WTC11 (cell line): Measurements from ENCODE around the gene BICC1. TPM values are rescaled to one million over a fixed set of nuclear protein-coding genes. Genes with fewer than 3 reads are reported as not detected.

ENCODE experiments used
- ATAC-seq: fragments of 200-7000 bp; cut with Tn5 transposase; 2 replicates; pipeline ENCODE4 v1.10.0; 2021; ENCODE audit warnings: mild to moderate bottlenecking, moderate library complexity
- CTCF ChIA-PET: fragments of 300-600 bp; sonication (Branson Sonifier 250); formaldehyde crosslinking; loops from one replicate; lab custom pipeline; 2021; ENCODE audit warnings: antibody characterized with exemption; lab: Charles Lee
- POLR2A ChIA-PET: fragments of 350-600 bp; sonication (Branson Sonifier 250); formaldehyde crosslinking; loops from one replicate; lab custom pipeline; 2021; ENCODE audit warnings: antibody characterized with exemption; lab: Charles Lee
- DNase-seq: peaks from one replicate; pipeline ENCODE4 v3.0.0; 2021; ENCODE audit warnings: low spot score
- H3K27ac Mint-ChIP-seq: 2 replicates; pipeline ENCODE4 v1.8.0; 2021; ENCODE audit warnings: mixed read lengths
- H3K27me3 Mint-ChIP-seq: 2 replicates; pipeline ENCODE4 v1.8.0; 2021; ENCODE audit warnings: low read depth, mild to moderate bottlenecking, moderate library complexity, mixed read lengths
- H3K36me3 Mint-ChIP-seq: 2 replicates; pipeline ENCODE4 v1.8.0; 2021; ENCODE audit warnings: mixed read lengths
- H3K4me1 Mint-ChIP-seq: 2 replicates; pipeline ENCODE4 v1.8.0; 2022; ENCODE audit warnings: mixed read lengths
- H3K4me3 Mint-ChIP-seq: 2 replicates; pipeline ENCODE4 v1.8.0; 2021; ENCODE audit warnings: mild to moderate bottlenecking, moderate library complexity, mixed read lengths
- H3K9me3 Mint-ChIP-seq: 2 replicates; pipeline ENCODE4 v1.8.0; 2021; ENCODE audit warnings: mixed read lengths
- AR ChIP-seq: fragments of 250-450 bp; sonication (Bioruptor Pico); IDR thresholded peaks from 2 replicates; pipeline ENCODE4 v1.9.0; 2021; ENCODE audit warnings: mild to moderate bottlenecking
- ATF1 ChIP-seq: sonication (generic); formaldehyde crosslinking; IDR thresholded peaks from 2 replicates; pipeline ENCODE4 v1.8.1; 2023; ENCODE audit warnings: mild to moderate bottlenecking, moderate library complexity, missing genetic modification reagents
- CTCF ChIP-seq: fragments of 200-600 bp; IDR thresholded peaks from 2 replicates; pipeline ENCODE4 v1.8.0; 2022; ENCODE audit warnings: antibody characterized with exemption
- FOXK1 ChIP-seq: sonication (generic); formaldehyde crosslinking; IDR thresholded peaks from 2 replicates; pipeline ENCODE4 v1.8.0; 2022; ENCODE audit warnings: mild to moderate bottlenecking, moderate library complexity, missing genetic modification reagents
- HMGXB4 ChIP-seq: sonication (generic); formaldehyde crosslinking; IDR thresholded peaks from 2 replicates; pipeline ENCODE4 v1.8.1; 2023; ENCODE audit warnings: mild to moderate bottlenecking, moderate library complexity, missing genetic modification reagents
- JUN ChIP-seq: sonication (generic); formaldehyde crosslinking; IDR thresholded peaks from 2 replicates; pipeline ENCODE4 v1.8.0; 2023; ENCODE audit warnings: mild to moderate bottlenecking, missing genetic modification reagents
- MXD4 ChIP-seq: fragments of 250-450 bp; sonication (Bioruptor Pico); IDR thresholded peaks from 2 replicates; pipeline ENCODE4 v1.8.0; 2021; ENCODE audit warnings: mild to moderate bottlenecking, moderate library complexity, borderline replicate concordance
- NFATC4 ChIP-seq: fragments of 250-450 bp; sonication (Bioruptor Pico); IDR thresholded peaks from 2 replicates; pipeline ENCODE4 v1.9.0; 2021; ENCODE audit warnings: mild to moderate bottlenecking
- RELA ChIP-seq: sonication (generic); formaldehyde crosslinking; IDR thresholded peaks from 2 replicates; pipeline ENCODE4 v1.8.1; 2022; ENCODE audit warnings: missing genetic modification reagents, mild to moderate bottlenecking, borderline replicate concordance
- STAT6 ChIP-seq: sonication (generic); formaldehyde crosslinking; conservative IDR thresholded peaks from 2 replicates; pipeline ENCODE4 v1.8.1; 2023; ENCODE audit warnings: mild to moderate bottlenecking, low read depth, missing genetic modification reagents, moderate library complexity
- ZNF121 ChIP-seq: sonication (generic); formaldehyde crosslinking; IDR thresholded peaks from 2 replicates; pipeline ENCODE4 v1.8.0; 2023; ENCODE audit warnings: missing genetic modification reagents
- ZNF263 ChIP-seq: sonication (generic); formaldehyde crosslinking; IDR thresholded peaks from 2 replicates; pipeline ENCODE4 v1.8.1; 2022; ENCODE audit warnings: low read depth, mild to moderate bottlenecking, moderate library complexity, missing genetic modification reagents
- ZNF281 ChIP-seq: sonication (generic); formaldehyde crosslinking; IDR thresholded peaks from 2 replicates; pipeline ENCODE4 v1.8.0; 2023; ENCODE audit warnings: mild to moderate bottlenecking, missing genetic modification reagents
- ZNF423 ChIP-seq: fragments of 250-450 bp; sonication (Bioruptor Pico); IDR thresholded peaks from 2 replicates; pipeline ENCODE4 v2.1.2; 2022; ENCODE audit warnings: mild to moderate bottlenecking, moderate library complexity
- total RNA-seq: library from RNA; stranded (reverse); gene quantifications from 3 replicates; pipeline ENCODE4 v1.2.3, GENCODE V29; 2021

The BICC1 gene
- total RNA-seq, 1 experiment from 2014 or later, result 0.61 TPM

DNA sequence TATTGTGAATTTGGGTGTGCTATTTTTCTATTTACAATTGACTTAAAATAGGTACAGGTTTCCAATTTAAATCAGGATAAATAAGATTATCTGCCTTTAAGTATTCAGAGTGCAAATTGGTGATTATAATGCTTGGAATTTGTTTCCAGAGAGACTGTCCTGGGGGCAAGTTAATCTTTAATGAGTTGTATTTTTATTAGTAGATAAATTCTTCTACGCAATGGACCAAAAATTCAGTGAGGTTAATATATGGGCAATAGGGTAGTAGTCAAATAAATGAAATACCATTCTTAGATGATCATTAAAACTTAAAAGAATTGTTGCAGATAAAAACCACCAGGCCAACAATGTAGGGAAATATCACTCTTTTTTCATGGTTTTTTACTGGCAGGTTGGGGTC, 3.4 kb downstream of the BICC1 start:
- no peak overlapping the region for H3K27ac Mint-ChIP-seq
- POLR2A ChIA-PET, result no interaction called here
- H3K4me1 Mint-ChIP-seq, result peaks cover 11% of the 10 kb centered on the region
- no peaks in the 10 kb centered on the region for H3K9me3 Mint-ChIP-seq
- CTCF ChIA-PET, result no interaction called here
- no peaks in the 10 kb centered on the region for H3K36me3 Mint-ChIP-seq
- no peak for TF ChIP-seq NFATC4
- TF ChIP-seq, all 79 proteins: peak for 0
- H3K27me3 Mint-ChIP-seq, result peaks cover 23% of the 10 kb centered on the region
- ATAC-seq (no peak), DNase-seq (no peak)
- H3K4me3 Mint-ChIP-seq, result no peak overlapping the region

GRCh38 chr10:58516671-58517070, 4.0 kb downstream of the BICC1 start:
- ChIA-PET POLR2A (no interaction called here), CTCF (no interaction called here)
- peaks cover 23% of the 10 kb centered on the region for H3K27me3 Mint-ChIP-seq
- H3K9me3 Mint-ChIP-seq, result no peaks in the 10 kb centered on the region
- H3K4me3 Mint-ChIP-seq, result no peak overlapping the region
- ATAC-seq (no peak), DNase-seq (no peak)
- H3K4me1 Mint-ChIP-seq, result peaks cover 11% of the 10 kb centered on the region
- no peaks in the 10 kb centered on the region for H3K36me3 Mint-ChIP-seq
- H3K27ac Mint-ChIP-seq, result no peak overlapping the region
- no peak for TF ChIP-seq ZNF121 (CRISPR knock-in tag)
- TF ChIP-seq HMGXB4 (CRISPR knock-in tag), result no peak
- TF ChIP-seq MXD4 (CRISPR knock-in tag), result no peak
- TF ChIP-seq STAT6 (CRISPR knock-in tag), result no peak
- TF ChIP-seq ZNF281 (CRISPR knock-in tag), result no peak
- TF ChIP-seq ATF1 (CRISPR knock-in tag), result no peak
- TF ChIP-seq RELA (CRISPR knock-in tag), result no peak
- no peak for TF ChIP-seq ZNF423 (CRISPR knock-in tag)
- TF ChIP-seq JUN (CRISPR knock-in tag), result no peak
- TF ChIP-seq ZNF263 (CRISPR knock-in tag), result no peak
- TF ChIP-seq FOXK1 (CRISPR knock-in tag), result no peak
- no peak for TF ChIP-seq CTCF
- no peak for TF ChIP-seq AR (CRISPR knock-in tag)
- TF ChIP-seq, all 79 proteins: peak for 0
